Measurements from ENCODE around the gene NXNL2. TPM values are rescaled to one million over a fixed set of nuclear protein-coding genes. Genes with fewer than 3 reads are reported as not detected.

Gene NXNL2
- total RNA-seq, 2 experiments from 2014 or later, result not detected

- no peaks in the 10 kb centered on the region for H3K9me3 ChIP-seq (ENCODE audit: low read length)
- H3K79me2 ChIP-seq (ENCODE audit: insufficient read depth, low read depth, low read length), result no peaks in the 10 kb centered on the region
- ChIA-PET POLR2A (interaction anchor here (0.6 kb wide), 1 partner anchor 221 kb away, joined by 3 read pairs; no protein-coding TSS in a partner anchor), CTCF (ENCODE audit: unreplicated experiment) (no interaction called here)
- no peak overlapping the region for H3K4me2 ChIP-seq (ENCODE audit: low read length)
- no peaks in the 10 kb centered on the region for H4K20me1 ChIP-seq (ENCODE audit: insufficient read depth, low read length)
- no peaks in the 10 kb centered on the region for H3K36me3 ChIP-seq (ENCODE audit: insufficient read depth, low read length)
- DNase-seq (ENCODE audit: low spot score), result no peak
- intact Hi-C loops (cut with micrococcal nuclease; ENCODE audit: unreplicated experiment), result no loop called here
- H2AFZ ChIP-seq (ENCODE audit: low read length), result no peak overlapping the region
- no peaks in the 10 kb centered on the region for H3K4me1 ChIP-seq (ENCODE audit: insufficient read depth, low read length, poor library complexity, severe bottlenecking)
- H3K4me3 ChIP-seq (ENCODE audit: low read depth, low read length, poor library complexity, severe bottlenecking), result no peak overlapping the region
- no peak overlapping the region for H3K27ac ChIP-seq (ENCODE audit: low read depth, low read length, poor library complexity, severe bottlenecking)
- no TSS peak for BruUV-seq (replicated peaks)
- no peak for TF ChIP-seq EZH2phosphoT487 (IDR thresholded peaks at IDR 0.05; ENCODE audit: borderline replicate concordance, low read depth, low read length)
- TF ChIP-seq, protein P1, sequence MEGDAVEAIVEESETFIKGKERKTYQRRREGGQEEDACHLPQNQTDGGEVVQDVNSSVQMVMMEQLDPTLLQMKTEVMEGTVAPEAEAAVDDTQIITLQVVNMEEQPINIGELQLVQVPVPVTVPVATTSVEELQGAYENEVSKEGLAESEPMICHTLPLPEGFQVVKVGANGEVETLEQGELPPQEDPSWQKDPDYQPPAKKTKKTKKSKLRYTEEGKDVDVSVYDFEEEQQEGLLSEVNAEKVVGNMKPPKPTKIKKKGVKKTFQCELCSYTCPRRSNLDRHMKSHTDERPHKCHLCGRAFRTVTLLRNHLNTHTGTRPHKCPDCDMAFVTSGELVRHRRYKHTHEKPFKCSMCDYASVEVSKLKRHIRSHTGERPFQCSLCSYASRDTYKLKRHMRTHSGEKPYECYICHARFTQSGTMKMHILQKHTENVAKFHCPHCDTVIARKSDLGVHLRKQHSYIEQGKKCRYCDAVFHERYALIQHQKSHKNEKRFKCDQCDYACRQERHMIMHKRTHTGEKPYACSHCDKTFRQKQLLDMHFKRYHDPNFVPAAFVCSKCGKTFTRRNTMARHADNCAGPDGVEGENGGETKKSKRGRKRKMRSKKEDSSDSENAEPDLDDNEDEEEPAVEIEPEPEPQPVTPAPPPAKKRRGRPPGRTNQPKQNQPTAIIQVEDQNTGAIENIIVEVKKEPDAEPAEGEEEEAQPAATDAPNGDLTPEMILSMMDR (conservative IDR thresholded peaks at IDR 0.05; ENCODE audit: low read length), result no peak
- no peaks in the 10 kb centered on the region for H3K9me2 ChIP-seq (ENCODE audit: insufficient read depth, low read length)
Observed at GRCh38 chr9:88571419-88571818, 36.4 kb downstream of the NXNL2 start.

- no peak for DNase-seq (ENCODE audit: low spot score)
- no peaks in the 10 kb centered on the region for H3K9me2 ChIP-seq (ENCODE audit: insufficient read depth, low read length)
- ChIA-PET CTCF (ENCODE audit: unreplicated experiment) (no interaction called here), POLR2A (no interaction called here)
- H3K4me2 ChIP-seq (ENCODE audit: low read length), result no peak overlapping the region
- TF ChIP-seq, protein P1 (conservative IDR thresholded peaks at IDR 0.05; ENCODE audit: low read length), result no peak
- TF ChIP-seq EZH2phosphoT487 (IDR thresholded peaks at IDR 0.05; ENCODE audit: borderline replicate concordance, low read depth, low read length), result no peak
- H4K20me1 ChIP-seq (ENCODE audit: insufficient read depth, low read length), result no peaks in the 10 kb centered on the region
- intact Hi-C loops (cut with micrococcal nuclease; ENCODE audit: unreplicated experiment), result no loop called here
- no peaks in the 10 kb centered on the region for H3K4me1 ChIP-seq (ENCODE audit: insufficient read depth, low read length, poor library complexity, severe bottlenecking)
- no peak overlapping the region for H3K4me3 ChIP-seq (ENCODE audit: low read depth, low read length, poor library complexity, severe bottlenecking)
- no peaks in the 10 kb centered on the region for H3K36me3 ChIP-seq (ENCODE audit: insufficient read depth, low read length)
- H2AFZ ChIP-seq (ENCODE audit: low read length), result no peak overlapping the region
- BruUV-seq (replicated peaks), result no TSS peak
- H3K27ac ChIP-seq (ENCODE audit: low read depth, low read length, poor library complexity, severe bottlenecking), result no peak overlapping the region
- no peaks in the 10 kb centered on the region for H3K79me2 ChIP-seq (ENCODE audit: insufficient read depth, low read depth, low read length)
- no peaks in the 10 kb centered on the region for H3K9me3 ChIP-seq (ENCODE audit: low read length)
Observed at GRCh38 chr9:88572684-88573083, 37.7 kb downstream of the NXNL2 start.

- Histone ChIP-seq H3K36me3 (ENCODE audit: insufficient read depth, low read length) (no peaks in the 10 kb centered on the region), H3K4me2 (ENCODE audit: low read length) (no peak overlapping the region), H3K27ac (ENCODE audit: low read depth, low read length, poor library complexity, severe bottlenecking) (no peak overlapping the region), H3K4me1 (ENCODE audit: insufficient read depth, low read length, poor library complexity, severe bottlenecking) (peaks cover 5% of the 10 kb centered on the region), H4K20me1 (ENCODE audit: insufficient read depth, low read length) (no peaks in the 10 kb centered on the region), H2AFZ (ENCODE audit: low read length) (no peak overlapping the region), H3K4me3 (ENCODE audit: low read depth, low read length, poor library complexity, severe bottlenecking) (no peak overlapping the region), H3K79me2 (ENCODE audit: insufficient read depth, low read depth, low read length) (no peaks in the 10 kb centered on the region), H3K9me3 (ENCODE audit: low read length) (no peaks in the 10 kb centered on the region), H3K9me2 (ENCODE audit: insufficient read depth, low read length) (no peaks in the 10 kb centered on the region)
- CTCF ChIA-PET (ENCODE audit: unreplicated experiment), result no interaction called here
- DNase-seq (ENCODE audit: low spot score), result no peak
- intact Hi-C loops (cut with micrococcal nuclease; ENCODE audit: unreplicated experiment), result no loop called here
- no peak for TF ChIP-seq EZH2phosphoT487 (IDR thresholded peaks at IDR 0.05; ENCODE audit: borderline replicate concordance, low read depth, low read length)
- TF ChIP-seq, protein P1 (conservative IDR thresholded peaks at IDR 0.05; ENCODE audit: low read length), result no peak
- POLR2A ChIA-PET, result no interaction called here
- BruUV-seq (replicated peaks), result no TSS peak
Observed at GRCh38 chr9:88574953-88575352, 40.0 kb downstream of the NXNL2 start.

All from OCI-LY7 (cell line).